Measurements from ENCODE around the gene GLOD5.

GRCh38 chrX:48801280-48802088 lies 39.9 kb downstream of the GLOD5 start, which contains the start of gene HDAC6:
- TF ChIP-seq POLR2A (IDR thresholded peaks at IDR 0.05; ENCODE audit: low read depth, low read length) (peak; percentile 27; the same call in 1 of the 2 replicates), POLR2AphosphoS5 (IDR thresholded peaks at IDR 0.05; ENCODE audit: low read depth, low read length) (no peak), TAF1 (IDR thresholded peaks at IDR 0.05; ENCODE audit: borderline replicate concordance, low read depth, low read length) (0 out of 2 replicates have a peak, but pooled peaks have one; percentile 14)

All from GM12892 (cell line).